Stimulated activated CD4-positive, alpha-beta T cell treated with anti-CD3 and anti-CD28 coated beads, TNF-alpha, amount 100 ng/mL, for 1 hour (primary cell): ENCODE measurements around the gene KIAA1191.

Experiments used
- DNase-seq, 3 donors: peaks; one replicate each; pipeline ENCODE4 v3.0.0-alpha.2; 2020; ENCODE audit warnings: low read depth in 3 of 3, low spot score in 1 of 3

Gene KIAA1191

DNA sequence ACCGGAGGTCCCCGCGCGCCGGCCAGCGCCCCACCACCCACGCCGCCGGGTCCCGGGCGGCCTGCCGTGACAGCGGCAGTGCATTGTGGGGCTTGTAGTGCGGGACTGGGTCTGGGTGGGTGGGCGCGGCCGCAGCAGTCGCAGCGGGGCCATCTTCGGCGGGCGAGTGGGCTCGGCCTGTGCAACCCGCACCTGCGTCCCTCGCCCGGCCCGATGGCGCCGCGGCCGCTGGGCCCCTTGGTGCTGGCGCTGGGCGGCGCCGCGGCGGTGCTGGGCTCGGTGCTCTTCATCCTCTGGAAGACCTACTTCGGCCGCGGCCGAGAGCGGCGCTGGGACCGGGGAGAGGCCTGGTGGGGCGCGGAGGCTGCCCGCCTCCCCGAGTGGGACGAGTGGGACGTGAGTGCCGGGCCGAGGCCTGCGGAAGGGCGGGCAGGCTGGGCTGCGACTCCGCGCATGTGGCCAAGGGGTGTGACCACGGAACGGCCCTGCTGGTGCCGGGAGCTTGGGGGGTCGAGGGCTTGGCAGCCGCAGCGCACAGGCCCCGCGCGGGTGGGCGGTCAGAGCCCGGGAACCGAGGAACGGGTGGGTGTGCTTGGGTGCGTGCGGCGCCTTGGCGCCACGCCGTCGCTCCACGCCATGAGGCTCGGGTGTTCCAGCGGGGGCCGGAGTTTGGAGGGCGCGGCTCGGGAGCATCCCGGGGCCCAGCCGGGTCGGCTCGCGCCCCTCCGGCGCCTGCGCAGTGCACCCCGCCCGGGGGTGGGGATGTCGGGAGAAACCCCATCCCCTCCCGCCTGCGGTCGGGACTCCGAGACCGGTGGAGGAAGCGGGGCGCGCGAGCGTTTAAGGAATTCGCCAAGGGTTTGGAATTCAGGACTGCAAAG, 4.0 kb upstream of the KIAA1191 start, which contains the start of gene ARL10:
Gene ARL10 (plus strand): TSS at position 137 of the 881 bp plus-strand sequence. CDS start 77 bp downstream, at position 214.
- peak in 1 of 3 donors; percentile 45 for DNase-seq

DNA sequence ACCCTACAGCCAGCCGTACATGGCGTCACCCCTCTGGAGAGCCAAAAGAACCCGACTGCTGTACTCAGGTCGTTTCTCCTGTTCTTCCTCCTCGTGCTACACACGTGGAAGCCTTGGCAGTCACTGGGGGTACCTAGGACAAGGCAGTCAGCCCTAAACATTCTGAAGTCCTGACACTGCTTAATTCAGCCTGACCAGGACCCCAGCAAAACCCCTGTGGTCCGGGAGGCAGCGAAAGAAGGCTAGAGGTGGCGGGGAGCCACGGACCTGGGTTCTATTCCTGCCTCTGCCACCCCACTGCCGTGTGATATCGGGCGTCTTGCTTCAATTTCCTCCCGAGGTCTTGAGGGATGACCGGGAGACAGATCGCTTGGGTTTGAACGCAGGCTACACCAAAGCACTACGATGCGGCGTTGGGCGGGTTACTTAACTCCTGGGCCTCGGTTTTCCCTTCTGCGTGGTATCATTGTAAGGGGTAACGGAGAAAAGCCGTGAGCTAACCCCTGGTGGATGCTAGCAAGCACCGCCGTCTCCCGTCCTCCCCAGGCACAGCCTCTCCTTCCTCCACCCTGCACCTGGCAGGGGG, 3.3 kb upstream of the KIAA1191 start:
- DNase-seq: no peak

DNA sequence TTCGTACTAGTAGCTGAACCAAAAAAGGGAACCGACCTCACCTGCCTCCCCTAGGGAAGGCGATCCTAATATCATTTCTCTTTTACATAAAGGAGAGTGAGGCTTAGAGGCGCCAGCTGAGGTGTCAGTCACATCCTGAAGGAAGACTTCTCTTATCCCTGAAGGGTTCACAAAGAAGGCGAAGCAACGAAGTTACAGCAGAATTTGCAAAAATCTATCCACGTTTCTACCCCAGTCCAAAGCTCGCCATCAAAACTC, 598 bp upstream of the KIAA1191 start:
- no peak for DNase-seq

DNA sequence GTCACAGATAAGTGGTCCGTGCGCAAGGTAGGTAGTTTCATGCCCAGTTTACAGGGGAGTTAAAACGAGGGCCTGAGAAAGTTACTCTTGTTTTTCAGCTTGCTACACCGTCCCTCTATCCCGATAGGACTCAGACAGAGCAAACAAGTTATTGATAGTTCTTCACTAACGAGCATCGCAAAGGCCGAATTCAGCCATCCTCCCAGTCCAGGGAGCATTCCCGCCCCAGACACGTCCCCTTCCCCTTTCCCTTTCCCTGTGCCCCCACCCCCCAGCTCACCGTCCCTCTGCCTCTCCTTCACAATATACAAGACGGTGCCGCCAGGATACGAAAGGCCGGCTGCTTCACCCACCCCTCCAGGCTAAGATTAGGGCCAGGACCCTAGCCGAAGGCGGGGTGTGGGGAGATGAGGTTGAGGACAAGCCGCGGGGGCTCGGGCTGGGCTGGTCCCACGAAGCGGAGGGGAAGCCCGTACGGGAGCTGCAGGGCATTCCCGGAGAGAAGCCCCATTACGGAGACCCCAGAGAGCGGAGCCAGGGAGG, 599 bp downstream of the KIAA1191 start:
- no peak for DNase-seq

DNA sequence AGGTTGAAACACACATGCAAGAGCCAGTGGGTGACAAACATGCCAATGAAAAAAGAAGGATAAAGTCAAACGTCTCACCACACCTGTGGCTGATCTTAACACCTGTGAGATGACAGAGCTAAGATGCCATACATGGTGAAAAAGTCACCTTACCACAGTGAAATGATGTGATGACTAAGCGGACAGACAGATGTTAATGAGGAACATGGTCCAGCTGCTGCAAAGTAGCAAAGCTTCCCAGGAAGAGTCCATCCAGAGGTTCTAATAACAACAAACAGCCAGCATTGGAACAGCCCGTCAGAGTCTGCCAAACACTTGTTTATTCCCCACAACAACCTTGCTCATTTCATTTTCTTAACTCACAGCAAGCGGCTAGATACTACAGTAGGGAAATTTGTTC, 1.9 kb downstream of the KIAA1191 start:
- DNase-seq: no peak

DNA sequence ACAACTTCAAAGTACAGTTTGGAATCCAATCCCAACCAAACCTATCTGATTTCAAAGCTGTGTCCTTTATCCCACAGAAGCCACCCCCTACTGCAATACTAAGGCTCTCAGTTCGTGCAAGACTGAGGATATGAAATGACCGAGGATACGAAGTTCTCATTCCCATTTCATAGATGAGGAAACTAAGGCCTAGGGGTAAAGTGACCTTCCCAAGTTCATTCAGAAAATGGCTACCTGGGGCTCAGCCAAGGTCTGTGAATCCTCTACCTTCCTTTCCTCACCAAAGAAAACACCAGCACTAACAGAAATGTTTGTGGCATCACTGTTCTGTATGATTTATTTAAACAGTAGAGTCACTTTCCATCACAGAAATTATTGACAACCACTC, 5.4 kb downstream of the KIAA1191 start:
- no peak for DNase-seq

DNA sequence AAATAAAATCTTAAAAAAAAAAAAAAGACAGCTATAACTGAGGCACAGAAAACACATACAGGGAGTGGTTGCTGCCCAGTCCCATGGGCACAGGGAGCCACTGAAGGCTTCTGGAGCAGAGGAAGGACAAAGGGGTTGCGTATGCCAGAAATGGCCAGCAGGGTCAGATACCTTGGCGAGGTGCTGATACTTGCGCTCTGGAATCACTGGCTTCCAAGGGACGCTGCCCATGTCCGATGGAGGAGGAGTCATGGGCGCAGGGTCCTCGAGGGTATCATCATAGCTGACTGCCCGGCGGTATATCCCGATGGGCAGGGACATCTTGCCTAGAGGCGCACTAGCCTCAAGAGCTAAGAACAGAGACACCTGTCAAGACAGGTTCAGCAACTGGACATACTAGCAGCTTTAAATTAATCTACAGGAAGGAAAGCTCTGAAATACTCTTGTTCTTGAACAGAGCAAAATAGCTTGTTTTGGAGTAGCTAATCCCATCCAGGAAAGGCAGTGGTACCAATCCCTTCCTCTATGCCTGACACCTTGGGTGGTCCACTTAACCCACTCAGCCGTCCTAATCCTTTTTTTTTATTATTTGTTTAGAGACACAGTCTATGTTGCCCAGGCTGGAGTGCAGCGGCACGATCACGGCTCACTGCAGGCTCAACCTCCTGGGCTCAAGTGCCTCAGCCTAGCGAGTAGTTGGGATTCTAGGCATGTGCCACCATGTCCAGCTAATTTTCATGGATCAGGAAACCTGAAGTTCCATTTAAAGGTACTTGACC, 6.0 kb downstream of the KIAA1191 start:
- DNase-seq: no peak

DNA sequence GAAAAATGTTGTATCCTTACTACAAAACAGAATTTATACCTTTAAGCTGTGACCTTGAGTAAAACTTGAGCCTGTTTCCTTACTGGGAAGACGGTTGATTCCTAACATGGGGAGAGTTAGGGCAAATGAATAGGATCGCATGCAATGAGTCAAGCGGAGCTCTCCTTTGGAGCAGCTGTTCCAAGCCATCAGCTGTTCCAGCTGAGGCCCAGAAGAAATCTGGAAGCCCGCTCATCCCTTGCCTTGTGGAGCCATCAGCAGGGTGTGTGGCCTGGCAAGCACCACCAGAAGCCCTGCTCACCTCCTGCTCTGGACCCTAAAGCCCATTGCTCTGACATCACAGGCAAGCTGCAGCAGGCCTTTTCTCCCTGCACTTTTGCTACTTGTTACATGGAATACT, 8.0 kb downstream of the KIAA1191 start:
- no peak for DNase-seq

DNA sequence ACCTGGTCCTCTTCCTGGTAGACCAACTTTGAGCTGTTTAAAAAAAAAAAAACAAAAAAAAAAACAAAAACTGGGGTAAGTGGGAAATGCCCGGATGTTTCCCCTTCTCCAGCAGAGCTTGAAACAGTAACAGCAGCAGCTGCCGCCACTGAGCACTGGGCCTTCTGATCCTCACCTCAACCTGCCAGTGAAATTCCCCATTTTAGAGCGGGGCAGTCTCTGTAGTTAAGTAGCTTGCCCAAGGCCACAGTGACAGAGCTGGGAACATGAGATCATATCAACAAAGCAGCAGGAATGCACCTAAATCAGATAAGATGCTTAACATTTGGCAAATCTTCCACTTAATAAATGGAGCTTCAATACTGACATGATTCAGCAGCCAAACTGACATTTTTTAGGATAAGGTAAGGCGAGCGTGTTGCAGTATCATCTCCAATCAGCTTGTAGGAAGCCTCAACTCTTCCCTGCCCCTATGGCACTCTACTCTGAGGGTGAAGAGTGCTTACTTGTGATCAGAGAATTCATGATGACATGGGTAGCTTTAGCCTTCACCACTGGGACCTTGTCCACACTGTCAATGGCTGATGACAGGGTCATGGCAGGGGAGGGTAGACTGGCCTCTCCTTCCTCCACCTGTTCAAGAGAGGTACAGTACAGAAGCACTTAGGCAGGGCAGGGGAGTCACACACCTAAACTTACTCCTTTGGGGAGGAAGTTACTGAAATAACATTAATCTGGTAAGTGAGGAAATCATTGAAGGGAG, 9.3 kb downstream of the KIAA1191 start:
- DNase-seq: no peak

DNA sequence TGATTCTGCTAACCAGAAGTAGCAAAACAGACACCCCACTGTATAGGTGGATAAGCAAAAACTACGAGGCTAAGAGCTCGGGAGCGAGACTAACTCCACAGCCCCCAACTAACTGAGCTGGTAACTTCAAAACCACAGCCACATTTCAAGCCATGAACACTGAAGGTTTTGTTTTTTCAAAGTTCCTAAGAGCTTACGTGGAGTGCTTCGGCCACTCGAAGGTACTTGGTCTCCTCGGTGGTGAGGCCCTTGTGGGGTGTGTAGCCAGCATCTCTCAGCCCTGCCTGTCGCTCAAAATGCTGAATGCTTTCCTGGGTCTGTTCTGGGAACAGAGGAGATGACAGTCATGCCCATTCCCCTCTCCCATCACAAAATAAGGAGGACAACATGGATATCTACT, 11.1 kb downstream of the KIAA1191 start:
- no peak for DNase-seq

DNA sequence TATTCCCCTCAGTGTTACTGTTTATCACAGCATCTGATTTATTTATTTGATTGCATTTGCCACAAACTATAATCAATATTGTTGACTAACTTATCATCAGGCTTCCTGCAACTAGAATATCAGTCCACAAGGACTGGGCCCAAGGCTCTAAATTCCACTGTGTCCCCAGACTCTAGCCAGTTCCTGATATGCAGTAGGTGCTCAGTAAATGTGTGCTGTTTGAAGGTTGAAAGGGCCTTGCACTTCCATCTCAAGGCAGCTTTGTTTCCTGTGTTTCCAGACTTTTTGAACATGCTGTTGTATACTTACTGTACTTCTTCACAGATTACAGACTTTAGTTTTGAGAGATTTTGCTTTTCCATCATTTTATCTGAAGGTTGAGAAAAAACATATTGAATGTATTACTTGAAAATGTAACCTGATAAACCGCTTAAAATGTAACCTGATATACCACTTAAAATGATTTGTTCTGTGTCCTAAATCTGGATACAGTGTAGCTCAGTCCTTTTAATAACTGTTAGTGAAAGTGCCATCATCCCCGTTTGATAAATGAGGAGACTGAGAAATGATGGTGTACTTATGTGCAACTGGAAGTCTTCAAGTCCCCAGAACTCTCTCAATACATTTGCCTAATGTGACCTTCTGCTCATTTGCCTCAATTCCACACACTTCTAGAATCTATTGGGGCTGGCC, 18.7 kb downstream of the KIAA1191 start:
- no peak for DNase-seq

DNA sequence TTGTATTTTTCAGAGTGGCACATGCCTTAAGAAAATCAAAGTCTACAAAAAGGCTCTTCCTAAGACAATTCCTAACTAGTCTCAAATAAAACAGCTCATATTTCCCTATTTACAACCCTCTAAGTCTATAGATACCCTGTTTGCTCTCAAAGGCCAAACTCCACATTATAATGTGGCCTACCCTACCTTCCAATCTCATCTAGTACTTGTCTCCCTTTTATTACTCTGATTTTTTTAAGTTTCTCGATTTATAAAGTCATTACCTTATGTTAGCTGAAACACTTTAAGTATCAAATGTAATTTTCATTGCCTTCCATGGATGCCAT, 19.4 kb downstream of the KIAA1191 start:
- DNase-seq: no peak

DNA sequence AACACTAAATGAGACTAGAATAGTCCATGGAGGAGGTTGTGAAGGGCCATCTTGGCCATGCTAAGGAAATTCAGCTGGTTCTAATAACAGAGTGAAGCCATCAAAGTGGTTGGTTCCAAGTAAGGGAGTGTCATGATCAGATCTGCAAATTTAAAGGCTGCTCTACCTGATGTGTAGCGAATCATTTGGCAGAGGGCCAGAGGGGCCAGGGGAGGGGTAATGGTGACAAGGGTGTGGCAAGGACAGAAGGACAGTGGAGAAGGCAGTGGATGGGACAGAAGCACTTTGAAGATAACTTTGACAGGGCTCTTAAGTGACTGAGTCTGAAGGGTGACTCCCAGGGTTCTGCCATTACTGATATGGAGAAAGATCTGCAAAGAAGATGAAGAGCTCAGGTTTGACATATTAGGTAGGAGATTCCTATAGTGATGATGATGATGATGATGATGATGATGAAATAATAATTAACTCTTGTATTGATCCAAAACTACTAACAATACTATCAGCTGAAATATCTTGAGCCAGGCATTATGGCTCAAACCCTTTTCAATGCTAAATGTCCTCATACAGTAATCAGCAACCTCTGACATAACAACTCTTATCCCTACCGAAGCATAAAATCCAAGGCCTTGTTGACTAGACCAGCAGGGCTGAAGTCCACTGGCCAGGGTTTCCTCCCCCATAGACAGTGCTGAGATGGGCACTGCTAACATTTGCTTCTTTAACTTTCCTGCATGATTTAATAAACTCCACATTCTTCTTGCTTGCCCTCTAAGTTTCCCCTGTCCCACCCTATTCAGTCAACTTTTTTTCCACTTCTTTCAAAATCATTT, 20.0 kb downstream of the KIAA1191 start:
- no peak for DNase-seq

DNA sequence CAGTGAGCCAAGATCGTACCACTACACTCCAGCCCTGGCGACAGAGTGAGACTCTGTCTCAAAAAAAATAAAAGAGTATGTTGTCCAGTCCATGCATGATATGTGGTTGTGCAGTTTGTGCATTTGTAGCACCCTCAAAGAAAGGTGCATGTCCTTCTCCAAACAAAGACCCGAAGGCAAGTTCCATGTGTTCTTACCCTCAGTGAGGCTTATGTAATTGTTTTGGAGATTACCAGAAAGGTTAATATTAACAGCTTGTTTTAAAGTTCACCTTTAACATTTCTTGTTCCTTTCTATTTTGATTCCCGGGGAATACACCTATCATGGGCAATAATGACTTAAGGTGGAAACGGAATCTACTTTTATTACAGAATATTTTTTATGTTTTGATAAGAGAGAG, 22.3 kb downstream of the KIAA1191 start:
- DNase-seq: no peak

DNA sequence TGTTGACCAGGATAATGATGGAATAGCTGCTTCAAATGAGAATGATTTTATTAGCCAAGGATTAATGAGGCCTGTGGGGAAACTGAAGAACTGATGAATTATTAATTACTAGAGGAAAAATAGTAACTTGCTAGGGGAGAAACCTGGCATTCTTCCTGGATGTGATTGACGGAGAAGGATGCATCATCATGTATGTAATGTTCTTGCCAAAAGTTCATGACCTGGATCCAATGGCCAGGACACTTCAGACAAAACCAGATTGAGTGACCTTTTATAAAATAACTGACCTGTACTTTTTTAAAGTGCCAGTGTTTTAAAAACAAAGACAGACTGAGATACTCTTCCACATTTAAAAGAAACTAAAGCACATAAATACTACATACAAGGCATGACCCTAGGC, 23.7 kb downstream of the KIAA1191 start:
- DNase-seq: no peak

DNA sequence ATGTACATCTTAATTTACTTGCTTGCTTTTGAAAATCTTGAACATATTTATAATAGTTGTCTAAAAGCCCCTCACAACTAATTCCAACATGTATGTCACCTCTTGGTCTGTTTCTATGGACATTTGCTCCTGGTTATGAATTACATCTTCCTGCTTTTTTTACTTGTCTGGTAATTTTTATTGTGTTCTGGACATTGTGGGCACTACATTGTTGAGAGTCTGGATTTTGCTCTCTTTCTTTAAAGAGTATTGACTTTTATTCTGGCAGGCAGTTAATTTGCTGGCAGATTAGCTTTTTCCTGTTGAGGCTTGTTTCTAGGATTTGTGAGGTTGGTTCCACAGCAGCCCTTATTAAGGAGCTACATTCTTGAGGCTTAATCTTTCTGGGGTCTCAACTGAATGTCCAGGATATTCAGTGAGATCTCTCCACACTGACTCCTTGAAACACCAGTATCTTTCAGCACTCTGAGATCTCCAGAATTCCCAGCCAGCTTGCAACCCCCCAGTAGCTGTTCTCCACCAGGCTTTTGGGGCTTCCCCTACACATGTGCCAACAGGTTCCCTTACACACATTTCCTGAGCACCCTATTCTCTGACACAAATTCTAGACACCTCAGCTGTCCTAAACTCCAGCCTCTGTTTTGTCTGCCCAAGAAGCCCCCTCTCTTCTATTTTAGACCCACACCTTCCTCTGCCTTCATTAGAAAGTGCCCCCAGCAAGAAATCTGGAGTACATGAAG, 27.4 kb downstream of the KIAA1191 start:
- no peak for DNase-seq

DNA sequence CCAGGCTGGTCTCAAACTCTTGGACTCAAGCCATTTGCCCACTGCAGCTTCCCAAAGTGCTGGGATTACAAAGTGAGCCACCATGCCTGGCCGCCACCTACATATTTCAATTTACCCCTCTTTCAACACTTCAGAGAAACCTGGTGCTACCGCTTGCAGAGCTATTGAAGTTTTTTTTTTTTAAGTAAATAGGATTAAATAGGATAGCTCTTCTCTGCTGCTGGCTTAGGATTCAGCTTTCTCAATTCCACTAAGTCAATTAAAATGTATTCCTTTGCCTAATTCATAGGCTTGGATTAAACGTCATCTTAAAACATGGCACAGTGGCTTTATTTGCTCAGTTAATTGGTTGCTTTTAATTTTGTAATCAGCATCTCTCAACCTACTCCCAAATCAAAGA, 41.0 kb downstream of the KIAA1191 start:
- no peak for DNase-seq

DNA sequence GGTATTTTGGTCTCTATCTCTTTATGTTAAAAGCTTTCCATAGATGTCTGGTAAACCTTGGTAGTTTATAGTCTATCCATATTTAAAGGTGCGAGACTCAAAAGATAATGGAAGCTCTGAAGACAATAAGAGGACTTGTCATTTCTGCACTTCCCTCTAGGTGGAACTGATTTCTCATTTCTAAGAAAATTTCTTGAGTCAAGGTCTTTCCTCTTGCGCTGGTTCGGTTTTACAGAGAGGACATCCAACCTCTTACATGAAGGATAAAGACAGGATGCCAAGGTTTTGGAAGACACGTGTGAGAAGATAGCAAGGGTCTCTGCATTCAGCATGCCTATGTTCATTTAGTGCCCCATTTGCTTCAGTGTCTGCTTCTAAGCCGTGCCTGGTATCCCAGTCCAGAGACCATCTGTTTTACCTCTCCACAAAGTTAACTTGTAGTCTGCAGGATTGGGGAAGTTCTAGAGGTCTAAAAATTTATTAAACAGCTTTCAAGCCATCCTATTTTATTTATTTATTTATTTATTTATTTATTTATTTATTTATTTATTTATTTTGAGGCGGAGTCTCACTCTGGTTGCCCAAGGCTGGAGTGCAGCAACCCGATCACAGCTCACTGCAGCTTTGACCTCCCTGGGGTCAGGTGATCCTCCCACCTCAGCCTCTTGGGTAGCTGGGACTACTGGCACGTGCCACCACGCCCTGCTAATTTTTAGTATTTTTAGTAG, 41.6 kb downstream of the KIAA1191 start:
- no peak for DNase-seq
